Nephron (organoid): ENCODE data around the gene RTP2.

ENCODE experiments used
- H3K27ac Mint-ChIP-seq, 3 experiments: 2 replicates each; pipeline ENCODE4 v1.8.0; 2020; ENCODE audit warnings: mixed read lengths in 3 of 3, mild to moderate bottlenecking in 2 of 3, moderate library complexity in 1 of 3
- H3K27me3 Mint-ChIP-seq: 2 replicates; pipeline ENCODE4 v1.8.0; 2021; ENCODE audit warnings: low read depth, mild to moderate bottlenecking, moderate library complexity, mixed read lengths
- H3K36me3 Mint-ChIP-seq: 2 replicates; pipeline ENCODE4 v1.8.0; 2020; ENCODE audit warnings: low read depth, mixed read lengths
- H3K4me1 Mint-ChIP-seq: 2 replicates; pipeline ENCODE4 v1.8.0; 2020; ENCODE audit warnings: mixed read lengths
- H3K4me3 Mint-ChIP-seq, 3 experiments: 2 replicates each; pipeline ENCODE4 v1.8.0; 2020; ENCODE audit warnings: mild to moderate bottlenecking in 3 of 3, mixed read lengths in 3 of 3, moderate library complexity in 2 of 3
- H3K9me3 Mint-ChIP-seq: 2 replicates; pipeline ENCODE4 v1.8.0; 2020; ENCODE audit warnings: mixed read lengths
- CTCF ChIP-seq, 3 experiments: fragments of 200-600 bp; sonication (generic); IDR thresholded peaks; one replicate each; pipeline ENCODE4 v1.5.0; 2021; ENCODE audit warnings: antibody characterized with exemption in 3 of 3; ENCODE audit not compliant: unreplicated experiment in 3 of 3

Gene RTP2

GRCh38 chr3:187702507-187703033 is at the start of gene RTP2:
RTP2 (minus strand) TSS chr3:187702557; CDS start chr3:187702128, 429 bp downstream.
- no peaks in the 10 kb centered on the region for H3K36me3 Mint-ChIP-seq
- no peaks in the 10 kb centered on the region for H3K4me1 Mint-ChIP-seq

GRCh38 chr3:187750513-187751123 is 48.3 kb upstream of the RTP2 start:
- Mint-ChIP-seq H3K4me3 (peak overlapping the region; percentile 79 to 90 (median 86)), H3K36me3 (no peaks in the 10 kb centered on the region), H3K9me3 (no peaks in the 10 kb centered on the region), H3K27me3 (peaks cover 3% of the 10 kb centered on the region), H3K4me1 (peaks cover 52% of the 10 kb centered on the region), H3K27ac (peak overlapping the region; percentile 98 to 100 (median 100))
- no peak for TF ChIP-seq CTCF (IDR thresholded peaks at IDR 0.05; ENCODE audit: unreplicated experiment in 3 of 3)

More at GRCh38 chr3:187702507-187703033, at the start of gene RTP2:
- Mint-ChIP-seq H3K27me3 (peaks cover 13% of the 10 kb centered on the region), H3K9me3 (no peaks in the 10 kb centered on the region), H3K4me3 (no peak within 1 kb of the TSS), H3K27ac (no peak within 1 kb of the TSS)
- TF ChIP-seq CTCF (IDR thresholded peaks at IDR 0.05; ENCODE audit: unreplicated experiment in 3 of 3), result no peak

- H3K27me3 Mint-ChIP-seq, result peaks cover 3% of the 10 kb centered on the region
- H3K9me3 Mint-ChIP-seq, result no peaks in the 10 kb centered on the region
- peak overlapping the region; percentile 98 to 100 (median 100) for H3K27ac Mint-ChIP-seq
- no peaks in the 10 kb centered on the region for H3K36me3 Mint-ChIP-seq
- peak overlapping the region; percentile 79 to 90 (median 86) for H3K4me3 Mint-ChIP-seq
- no peak for TF ChIP-seq CTCF (IDR thresholded peaks at IDR 0.05; ENCODE audit: unreplicated experiment in 3 of 3)
- peaks cover 54% of the 10 kb centered on the region for H3K4me1 Mint-ChIP-seq
These were observed 47.7 kb upstream of the RTP2 start for GRCh38 chr3:187750006-187750512.

GRCh38 chr3:187748050-187748481 is 45.7 kb upstream of the RTP2 start:
- TF ChIP-seq CTCF (IDR thresholded peaks at IDR 0.05; ENCODE audit: unreplicated experiment in 3 of 3), result peak; percentile 93 to 97 (median 97)
- peak overlapping the region; percentile 93 to 100 (median 100) for H3K27ac Mint-ChIP-seq
- no peaks in the 10 kb centered on the region for H3K9me3 Mint-ChIP-seq
- peak overlapping the region; percentile 74 to 82 (median 75) for H3K4me3 Mint-ChIP-seq
- H3K36me3 Mint-ChIP-seq, result no peaks in the 10 kb centered on the region
- H3K27me3 Mint-ChIP-seq, result peaks cover 3% of the 10 kb centered on the region
- H3K4me1 Mint-ChIP-seq, result peaks cover 54% of the 10 kb centered on the region

- Mint-ChIP-seq H3K9me3 (no peaks in the 10 kb centered on the region), H3K27ac (peak overlapping the region; percentile 100), H3K27me3 (peaks cover 3% of the 10 kb centered on the region), H3K36me3 (no peaks in the 10 kb centered on the region), H3K4me1 (peaks cover 59% of the 10 kb centered on the region), H3K4me3 (peak overlapping the region in 2 of 3 experiments; percentile 97 to 98)
- TF ChIP-seq CTCF (IDR thresholded peaks at IDR 0.05; ENCODE audit: unreplicated experiment in 3 of 3), result no peak
These were observed 45.1 kb upstream of the RTP2 start for GRCh38 chr3:187747506-187747905.
